Neural cell (in vitro differentiated cells): ENCODE data around the gene MAMDC4. TPM values are rescaled to one million over a fixed set of nuclear protein-coding genes. Genes with fewer than 3 reads are reported as not detected.

ENCODE experiments used
- H2AFZ ChIP-seq: fragments of 200-600, 300-800 bp; sonication (generic), shearing (Covaris generic); 2 replicates; pipeline ENCODE4 v1.6.0; 2014; ENCODE audit warnings: low read depth, mild to moderate bottlenecking, antibody characterized with exemption, low read length, moderate library complexity
- H3F3A ChIP-seq: fragments of 200-600 bp; shearing (Covaris generic); 2 replicates; pipeline ENCODE4 v1.6.1; 2016; ENCODE audit warnings: mild to moderate bottlenecking, moderate library complexity, mixed read lengths, antibody characterized with exemption, low read length; ENCODE audit not compliant: insufficient read depth, poor library complexity, severe bottlenecking
- H3K27ac ChIP-seq: fragments of 200-600, 300-800 bp; sonication (generic), shearing (Covaris generic); 2 replicates; pipeline ENCODE4 v1.5.1; 2014; ENCODE audit warnings: mild to moderate bottlenecking, low read length, moderate library complexity
- H3K27me3 ChIP-seq: fragments of 300-800, 200-600 bp; sonication (generic), shearing (Covaris generic); 2 replicates; pipeline ENCODE4 v1.6.0; 2014; ENCODE audit warnings: mild to moderate bottlenecking, low read depth, low read length, moderate library complexity; ENCODE audit not compliant: insufficient read depth
- H3K36me3 ChIP-seq: fragments of 300-800, 200-600 bp; sonication (generic), shearing (Covaris generic); 2 replicates; pipeline ENCODE4 v1.5.1; 2014; ENCODE audit warnings: mild to moderate bottlenecking, antibody characterized with exemption, low read length, moderate library complexity; ENCODE audit not compliant: insufficient read depth
- H3K4me2 ChIP-seq: fragments of 300-800, 200-600 bp; sonication (generic), shearing (Covaris generic); 2 replicates; pipeline ENCODE4 v1.6.0; 2014; ENCODE audit warnings: mild to moderate bottlenecking, low read length
- H3K4me3 ChIP-seq: fragments of 300-800, 200-600 bp; sonication (generic), shearing (Covaris generic); 2 replicates; pipeline ENCODE4 v1.5.1; 2014; ENCODE audit warnings: mild to moderate bottlenecking, low read length, moderate library complexity
- H3K79me2 ChIP-seq: fragments of 200-600 bp; shearing (Covaris generic); replicated peaks from 2 replicates; pipeline ENCODE4 v1.6.0; 2014; ENCODE audit warnings: mild to moderate bottlenecking, low read length, moderate library complexity; ENCODE audit not compliant: insufficient read depth
- H3K9ac ChIP-seq: fragments of 300-800, 200-600 bp; sonication (generic), shearing (Covaris generic); 2 replicates; pipeline ENCODE4 v1.6.1; 2016; ENCODE audit warnings: mild to moderate bottlenecking, low read length, mixed read lengths
- H3K9me2 ChIP-seq: fragments of 200-600 bp; shearing (Covaris generic); 2 replicates; pipeline ENCODE4 v1.6.1; 2016; ENCODE audit warnings: mild to moderate bottlenecking, low read length, mixed read lengths; ENCODE audit not compliant: insufficient read depth
- H3K9me3 ChIP-seq: fragments of 200-600, 300-800 bp; sonication (generic), shearing (Covaris generic); 2 replicates; pipeline ENCODE4 v1.6.1; 2016; ENCODE audit warnings: mild to moderate bottlenecking, mixed run types, low read length, moderate library complexity, mixed read lengths
- H4K20me1 ChIP-seq: fragments of 200-600 bp; shearing (Covaris generic); 2 replicates; pipeline ENCODE4 v1.6.1; 2016; ENCODE audit warnings: mild to moderate bottlenecking, mixed run types; ENCODE audit not compliant: insufficient read depth
- EP300 ChIP-seq: fragments of 450-650 bp; conservative IDR thresholded peaks from 2 replicates; pipeline ENCODE4 v1.6.1; 2014; ENCODE audit warnings: antibody characterized with exemption, mild to moderate bottlenecking, moderate library complexity; ENCODE audit not compliant: poor library complexity, severe bottlenecking
- EZH2 ChIP-seq: fragments of 200-600, 300-800 bp; shearing (Covaris generic), sonication (generic); IDR thresholded peaks from 2 replicates; pipeline ENCODE4 v1.6.1; 2014; ENCODE audit warnings: antibody characterized with exemption, low read length, borderline replicate concordance, mild to moderate bottlenecking; ENCODE audit not compliant: insufficient read depth, poor library complexity, severe bottlenecking
- MXI1 ChIP-seq: fragments of 450-650 bp; conservative IDR thresholded peaks from 2 replicates; pipeline ENCODE4 v1.6.1; 2014; ENCODE audit warnings: antibody characterized with exemption, mild to moderate bottlenecking; ENCODE audit not compliant: poor library complexity, severe bottlenecking
- POLR2AphosphoS5 ChIP-seq: IDR thresholded peaks from 2 replicates; pipeline ENCODE4 v1.6.1; 2012
- RAD21 ChIP-seq: fragments of 450-650 bp; conservative IDR thresholded peaks from 2 replicates; pipeline ENCODE4 v1.6.1; 2014; ENCODE audit warnings: antibody characterized with exemption, mild to moderate bottlenecking, moderate library complexity
- REST ChIP-seq: IDR thresholded peaks from 2 replicates; pipeline ENCODE4 v1.6.1; 2012; ENCODE audit warnings: borderline replicate concordance
- SMC3 ChIP-seq: fragments of 450-650 bp; conservative IDR thresholded peaks from 2 replicates; pipeline ENCODE4 v1.6.1; 2014; ENCODE audit warnings: antibody characterized with exemption, mild to moderate bottlenecking, moderate library complexity; ENCODE audit not compliant: poor library complexity
- TAF1 ChIP-seq: IDR thresholded peaks from 2 replicates; pipeline ENCODE4 v1.6.1; 2012; ENCODE audit warnings: low read depth
- polyA plus RNA-seq: library from polyadenylated mRNA; depleted of rRNA; stranded (reverse); fragments of >200 nt; gene quantifications from 2 replicates; pipeline ENCODE4 v1.2.3, GENCODE V29; 2014
- TF ChIP-seq, protein P1 (sequence below): fragments of 450-650 bp; IDR thresholded peaks from 2 replicates; pipeline ENCODE4 v1.5.1; 2014; ENCODE audit warnings: antibody characterized with exemption, mild to moderate bottlenecking, moderate library complexity; ENCODE audit not compliant: poor library complexity, severe bottlenecking

The MAMDC4 gene
- polyA plus RNA-seq, 1 donor from 2014 or later, result 13.1 TPM

GRCh38 chr9:136852664-136853595, 784 bp downstream of the MAMDC4 start:
- TF ChIP-seq EZH2, result no peak
- no peaks in the 10 kb centered on the region for H3F3A ChIP-seq
- no peaks in the 10 kb centered on the region for H4K20me1 ChIP-seq
- no peaks in the 10 kb centered on the region for H3K9me3 ChIP-seq
- no peaks in the 10 kb centered on the region for H3K36me3 ChIP-seq
- H3K4me2 ChIP-seq, result no peak overlapping the region
- H2AFZ ChIP-seq, result no peak overlapping the region
- H3K79me2 ChIP-seq, result no peaks in the 10 kb centered on the region
- no peaks in the 10 kb centered on the region for H3K27me3 ChIP-seq
- no peak overlapping the region for H3K9ac ChIP-seq
- H3K27ac ChIP-seq, result no peak overlapping the region
- no peak overlapping the region for H3K4me3 ChIP-seq
- H3K9me2 ChIP-seq, result no peaks in the 10 kb centered on the region

DNA sequence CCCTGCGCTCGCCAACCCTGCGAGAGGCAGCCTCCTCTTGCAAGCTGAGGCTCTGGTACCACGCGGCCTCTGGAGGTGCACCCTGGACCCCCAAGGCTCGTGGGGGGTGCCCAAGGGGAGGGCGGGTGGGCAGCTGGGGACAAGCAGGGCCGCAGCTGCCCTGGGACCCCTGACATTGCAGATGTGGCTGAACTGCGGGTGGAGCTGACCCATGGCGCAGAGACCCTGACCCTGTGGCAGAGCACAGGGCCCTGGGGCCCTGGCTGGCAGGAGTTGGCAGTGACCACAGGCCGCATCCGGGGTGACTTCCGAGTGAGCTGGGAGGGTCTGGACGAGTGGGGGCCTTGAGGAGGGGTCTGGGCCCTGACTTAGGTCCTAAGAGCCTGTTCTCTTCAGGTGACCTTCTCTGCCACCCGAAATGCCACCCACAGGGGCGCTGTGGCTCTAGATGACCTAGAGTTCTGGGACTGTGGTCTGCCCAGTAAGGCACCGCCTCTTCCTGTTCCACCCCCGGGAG, 1.5 kb downstream of the MAMDC4 start:
- Histone ChIP-seq H3K36me3 (no peaks in the 10 kb centered on the region), H2AFZ (no peak overlapping the region), H4K20me1 (no peaks in the 10 kb centered on the region), H3K9me3 (no peaks in the 10 kb centered on the region), H3K27ac (no peak overlapping the region), H3F3A (no peaks in the 10 kb centered on the region), H3K4me2 (no peak overlapping the region), H3K79me2 (no peaks in the 10 kb centered on the region), H3K4me3 (no peak overlapping the region), H3K9me2 (no peaks in the 10 kb centered on the region), H3K9ac (no peak overlapping the region), H3K27me3 (no peaks in the 10 kb centered on the region)
- TF ChIP-seq SMC3 (no peak), MXI1 (no peak), POLR2AphosphoS5 (no peak), REST (no peak)

DNA sequence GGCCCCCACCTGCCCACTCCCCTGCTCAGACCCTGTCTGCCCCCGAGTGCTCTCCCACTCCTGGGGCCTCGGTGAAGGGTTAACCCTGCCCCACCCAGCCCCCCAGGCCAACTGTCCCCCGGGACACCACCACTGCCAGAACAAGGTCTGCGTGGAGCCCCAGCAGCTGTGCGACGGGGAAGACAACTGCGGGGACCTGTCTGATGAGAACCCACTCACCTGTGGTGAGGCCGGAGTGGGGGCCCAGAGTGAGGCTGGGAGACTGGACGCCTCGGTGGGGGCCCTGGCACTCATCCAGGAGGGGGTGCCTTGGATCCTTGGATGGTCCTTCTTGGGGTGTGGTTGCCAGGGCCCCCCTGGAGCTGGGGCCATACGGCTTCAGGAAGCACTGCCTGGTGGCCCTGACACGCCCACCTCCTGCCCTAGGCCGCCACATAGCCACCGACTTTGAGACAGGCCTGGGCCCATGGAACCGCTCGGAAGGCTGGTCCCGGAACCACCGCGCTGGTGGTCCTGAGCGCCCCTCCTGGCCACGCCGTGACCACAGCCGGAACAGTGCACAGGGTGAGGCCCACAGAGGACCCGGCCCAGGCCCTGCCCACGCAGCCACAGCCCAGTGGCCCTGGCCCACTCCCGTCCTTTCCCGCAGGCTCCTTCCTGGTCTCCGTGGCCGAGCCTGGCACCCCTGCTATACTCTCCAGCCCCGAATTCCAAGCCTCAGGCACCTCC, 2.1 kb downstream of the MAMDC4 start:
- H3K27me3 ChIP-seq, result no peaks in the 10 kb centered on the region
- no peak for TF ChIP-seq EZH2
- no peak for TF ChIP-seq SMC3
- TF ChIP-seq POLR2AphosphoS5, result no peak
- no peak for TF ChIP-seq TAF1
- no peak for TF ChIP-seq REST
- no peak for TF ChIP-seq EP300
- TF ChIP-seq MXI1, result no peak
- TF ChIP-seq RAD21, result no peak
- TF ChIP-seq, protein P1, sequence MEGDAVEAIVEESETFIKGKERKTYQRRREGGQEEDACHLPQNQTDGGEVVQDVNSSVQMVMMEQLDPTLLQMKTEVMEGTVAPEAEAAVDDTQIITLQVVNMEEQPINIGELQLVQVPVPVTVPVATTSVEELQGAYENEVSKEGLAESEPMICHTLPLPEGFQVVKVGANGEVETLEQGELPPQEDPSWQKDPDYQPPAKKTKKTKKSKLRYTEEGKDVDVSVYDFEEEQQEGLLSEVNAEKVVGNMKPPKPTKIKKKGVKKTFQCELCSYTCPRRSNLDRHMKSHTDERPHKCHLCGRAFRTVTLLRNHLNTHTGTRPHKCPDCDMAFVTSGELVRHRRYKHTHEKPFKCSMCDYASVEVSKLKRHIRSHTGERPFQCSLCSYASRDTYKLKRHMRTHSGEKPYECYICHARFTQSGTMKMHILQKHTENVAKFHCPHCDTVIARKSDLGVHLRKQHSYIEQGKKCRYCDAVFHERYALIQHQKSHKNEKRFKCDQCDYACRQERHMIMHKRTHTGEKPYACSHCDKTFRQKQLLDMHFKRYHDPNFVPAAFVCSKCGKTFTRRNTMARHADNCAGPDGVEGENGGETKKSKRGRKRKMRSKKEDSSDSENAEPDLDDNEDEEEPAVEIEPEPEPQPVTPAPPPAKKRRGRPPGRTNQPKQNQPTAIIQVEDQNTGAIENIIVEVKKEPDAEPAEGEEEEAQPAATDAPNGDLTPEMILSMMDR, result no peak
- no peak overlapping the region for H3K27ac ChIP-seq
- no peaks in the 10 kb centered on the region for H3K36me3 ChIP-seq
- H2AFZ ChIP-seq, result no peak overlapping the region
- H3K9me3 ChIP-seq, result no peaks in the 10 kb centered on the region
- H4K20me1 ChIP-seq, result no peaks in the 10 kb centered on the region
- H3K4me3 ChIP-seq, result no peak overlapping the region
- H3K9me2 ChIP-seq, result no peaks in the 10 kb centered on the region
- no peak overlapping the region for H3K9ac ChIP-seq
- no peak overlapping the region for H3K4me2 ChIP-seq
- no peaks in the 10 kb centered on the region for H3K79me2 ChIP-seq
- H3F3A ChIP-seq, result no peaks in the 10 kb centered on the region
